Stimulated activated naive CD8-positive, alpha-beta T cell treated with anti-CD3 and anti-CD28 coated beads, Interleukin-15, amount 100 ng/mL, for 72 hours (primary cell): Measurements from ENCODE around the gene INSM1.

Source experiments
- ATAC-seq: fragments of 150-1000 bp; cut with Tn5 transposase; 2 replicates; pipeline ENCODE4 v1.10.0; 2021; ENCODE audit warnings: mild to moderate bottlenecking, moderate library complexity
- DNase-seq, 2 donors: peaks; one replicate each; pipeline ENCODE4 v3.0.0; 2021 to 2022
- H3K27ac Mint-ChIP-seq, 2 donors: one replicate each; pipeline ENCODE4 v1.8.0; 2022; ENCODE audit warnings: mild to moderate bottlenecking in 2 of 2, mixed read lengths in 2 of 2, moderate library complexity in 2 of 2
- H3K27me3 Mint-ChIP-seq: one replicate; pipeline ENCODE4 v1.8.0; 2022; ENCODE audit warnings: mixed read lengths
- H3K4me1 Mint-ChIP-seq: one replicate; pipeline ENCODE4 v1.8.0; 2022; ENCODE audit warnings: mild to moderate bottlenecking, mixed read lengths
- H3K4me3 Mint-ChIP-seq, 2 donors: one replicate each; pipeline ENCODE4 v1.8.0; 2022; ENCODE audit warnings: mild to moderate bottlenecking in 2 of 2, mixed read lengths in 2 of 2, moderate library complexity in 1 of 2
- H3K9me3 Mint-ChIP-seq, 2 donors: one replicate each; pipeline ENCODE4 v1.8.0; 2022; ENCODE audit warnings: mixed read lengths in 2 of 2

The INSM1 gene

GRCh38 chr20:20369250-20370093, 1.6 kb downstream of the INSM1 start:
- H3K4me3 Mint-ChIP-seq: peak overlapping the region; percentile 54 to 56
- ATAC-seq (peak; percentile 54), DNase-seq (peak in 1 of 2 donors; percentile 37)
- peaks cover 32% of the 10 kb centered on the region for H3K4me1 Mint-ChIP-seq
- peaks cover 86% of the 10 kb centered on the region for H3K27me3 Mint-ChIP-seq
- H3K9me3 Mint-ChIP-seq: no peaks in the 10 kb centered on the region
- H3K27ac Mint-ChIP-seq: no peak overlapping the region

- H3K27me3 Mint-ChIP-seq: peaks cover 86% of the 10 kb centered on the region
- no peak for ATAC-seq
- H3K27ac Mint-ChIP-seq: no peak overlapping the region
- H3K4me1 Mint-ChIP-seq: peaks cover 27% of the 10 kb centered on the region
- peak overlapping the region; percentile 54 to 56 for H3K4me3 Mint-ChIP-seq
- H3K9me3 Mint-ChIP-seq: no peaks in the 10 kb centered on the region
- DNase-seq: no peak
Observed at GRCh38 chr20:20370094-20370575, 2.2 kb downstream of the INSM1 start.

GRCh38 chr20:20371083-20371482, 3.2 kb downstream of the INSM1 start:
- peaks cover 21% of the 10 kb centered on the region for H3K4me1 Mint-ChIP-seq
- DNase-seq: no peak
- H3K27me3 Mint-ChIP-seq: peaks cover 86% of the 10 kb centered on the region
- ATAC-seq: no peak
- H3K27ac Mint-ChIP-seq: no peak overlapping the region
- no peaks in the 10 kb centered on the region for H3K9me3 Mint-ChIP-seq
- H3K4me3 Mint-ChIP-seq: no peak overlapping the region

- DNase-seq: no peak
- Mint-ChIP-seq H3K9me3 (no peaks in the 10 kb centered on the region), H3K4me3 (no peak overlapping the region), H3K27me3 (peaks cover 85% of the 10 kb centered on the region), H3K4me1 (peaks cover 15% of the 10 kb centered on the region), H3K27ac (no peak overlapping the region)
- ATAC-seq: no peak
Observed at GRCh38 chr20:20371681-20372080, 3.8 kb downstream of the INSM1 start.

- no peak for DNase-seq
- Mint-ChIP-seq H3K9me3 (no peaks in the 10 kb centered on the region), H3K4me1 (peaks cover 7% of the 10 kb centered on the region), H3K4me3 (no peak overlapping the region), H3K27ac (no peak overlapping the region), H3K27me3 (peaks cover 73% of the 10 kb centered on the region)
- no peak for ATAC-seq
Observed at GRCh38 chr20:20373091-20373571, 5.2 kb downstream of the INSM1 start.

- ATAC-seq: no peak
- Mint-ChIP-seq H3K4me1 (no peaks in the 10 kb centered on the region), H3K27ac (no peak overlapping the region), H3K4me3 (no peak overlapping the region), H3K9me3 (no peaks in the 10 kb centered on the region), H3K27me3 (peaks cover 66% of the 10 kb centered on the region)
- no peak for DNase-seq
Observed at GRCh38 chr20:20375862-20376261, 8.0 kb downstream of the INSM1 start.

GRCh38 chr20:20386192-20386591, 18.3 kb downstream of the INSM1 start:
- ATAC-seq (no peak), DNase-seq (no peak)
- no peak overlapping the region for H3K4me3 Mint-ChIP-seq
- H3K4me1 Mint-ChIP-seq: no peaks in the 10 kb centered on the region
- no peaks in the 10 kb centered on the region for H3K9me3 Mint-ChIP-seq
- no peaks in the 10 kb centered on the region for H3K27me3 Mint-ChIP-seq
- H3K27ac Mint-ChIP-seq: no peak overlapping the region

GRCh38 chr20:20390393-20390792, 22.5 kb downstream of the INSM1 start:
- no peak for ATAC-seq
- Mint-ChIP-seq H3K27me3 (no peaks in the 10 kb centered on the region), H3K4me1 (no peaks in the 10 kb centered on the region), H3K9me3 (no peaks in the 10 kb centered on the region), H3K4me3 (no peak overlapping the region), H3K27ac (no peak overlapping the region)
- no peak for DNase-seq

GRCh38 chr20:20391115-20391514, 23.2 kb downstream of the INSM1 start:
- no peaks in the 10 kb centered on the region for H3K9me3 Mint-ChIP-seq
- ATAC-seq: no peak
- DNase-seq: no peak
- H3K4me3 Mint-ChIP-seq: no peak overlapping the region
- H3K4me1 Mint-ChIP-seq: no peaks in the 10 kb centered on the region
- no peaks in the 10 kb centered on the region for H3K27me3 Mint-ChIP-seq
- no peak overlapping the region for H3K27ac Mint-ChIP-seq

- no peak for DNase-seq
- Mint-ChIP-seq H3K4me3 (no peak overlapping the region), H3K27ac (peak overlapping the region in 1 of 2 donors; percentile 37)
Observed at GRCh38 chr20:20391766-20392165, 23.9 kb downstream of the INSM1 start.

GRCh38 chr20:20393207-20394120, 25.6 kb downstream of the INSM1 start:
- H3K27ac Mint-ChIP-seq: peak overlapping the region; percentile 72 to 74
- H3K9me3 Mint-ChIP-seq: no peaks in the 10 kb centered on the region
- no peak for ATAC-seq
- no peak overlapping the region for H3K4me3 Mint-ChIP-seq
- no peak for DNase-seq
- H3K4me1 Mint-ChIP-seq: no peaks in the 10 kb centered on the region
- H3K27me3 Mint-ChIP-seq: no peaks in the 10 kb centered on the region

More at GRCh38 chr20:20391766-20392165, 23.9 kb downstream of the INSM1 start:
- Mint-ChIP-seq H3K4me1 (no peaks in the 10 kb centered on the region), H3K27me3 (no peaks in the 10 kb centered on the region), H3K9me3 (no peaks in the 10 kb centered on the region)
- no peak for ATAC-seq

GRCh38 chr20:20395087-20395486, 27.2 kb downstream of the INSM1 start:
- ATAC-seq (no peak), DNase-seq (no peak)
- Mint-ChIP-seq H3K4me1 (no peaks in the 10 kb centered on the region), H3K9me3 (no peaks in the 10 kb centered on the region), H3K27ac (no peak overlapping the region), H3K4me3 (no peak overlapping the region), H3K27me3 (no peaks in the 10 kb centered on the region)

GRCh38 chr20:20395903-20396568, 28.1 kb downstream of the INSM1 start:
- no peaks in the 10 kb centered on the region for H3K4me1 Mint-ChIP-seq
- DNase-seq (no peak), ATAC-seq (peak; percentile 40)
- H3K27ac Mint-ChIP-seq: no peak overlapping the region
- no peak overlapping the region for H3K4me3 Mint-ChIP-seq
- H3K27me3 Mint-ChIP-seq: no peaks in the 10 kb centered on the region
- no peaks in the 10 kb centered on the region for H3K9me3 Mint-ChIP-seq

- ATAC-seq: no peak
- H3K27ac Mint-ChIP-seq: no peak overlapping the region
- no peak overlapping the region for H3K4me3 Mint-ChIP-seq
- no peaks in the 10 kb centered on the region for H3K9me3 Mint-ChIP-seq
- no peaks in the 10 kb centered on the region for H3K27me3 Mint-ChIP-seq
- DNase-seq: no peak
- no peaks in the 10 kb centered on the region for H3K4me1 Mint-ChIP-seq
Observed at GRCh38 chr20:20396794-20397193, 28.9 kb downstream of the INSM1 start.

- Mint-ChIP-seq H3K9me3 (no peaks in the 10 kb centered on the region), H3K4me3 (no peak overlapping the region), H3K27ac (peak overlapping the region in 1 of 2 donors; percentile 72), H3K4me1 (no peaks in the 10 kb centered on the region), H3K27me3 (no peaks in the 10 kb centered on the region)
- ATAC-seq: no peak
- no peak for DNase-seq
Observed at GRCh38 chr20:20398123-20398522, 30.2 kb downstream of the INSM1 start.
